Prostate gland (tissue), 2 donors: ENCODE results near the gene OGFOD3.

ENCODE experiments used
- CTCF ChIP-seq, 4 experiments: fragments of 200-600 bp in 2 of 4; fragments of 450-650 bp in 2 of 4; sonication (generic) in 2 of 4; IDR thresholded peaks; 1 replicate in 3 of 4; 2 replicates in 1 of 4; pipeline ENCODE4 v1.5.1; 2016 to 2019; ENCODE audit warnings: antibody characterized with exemption in 4 of 4, mild to moderate bottlenecking in 2 of 4, moderate library complexity in 2 of 4
- POLR2A ChIP-seq: fragments of 450-650 bp; IDR thresholded peaks from one replicate; pipeline ENCODE4 v1.6.1; 2016; ENCODE audit warnings: antibody characterized with exemption, mild to moderate bottlenecking
- POLR2AphosphoS5 ChIP-seq: sonication (generic); formaldehyde crosslinking; IDR thresholded peaks from one replicate; pipeline ENCODE4 v1.6.1; 2017; ENCODE audit warnings: antibody characterized with exemption

DNA sequence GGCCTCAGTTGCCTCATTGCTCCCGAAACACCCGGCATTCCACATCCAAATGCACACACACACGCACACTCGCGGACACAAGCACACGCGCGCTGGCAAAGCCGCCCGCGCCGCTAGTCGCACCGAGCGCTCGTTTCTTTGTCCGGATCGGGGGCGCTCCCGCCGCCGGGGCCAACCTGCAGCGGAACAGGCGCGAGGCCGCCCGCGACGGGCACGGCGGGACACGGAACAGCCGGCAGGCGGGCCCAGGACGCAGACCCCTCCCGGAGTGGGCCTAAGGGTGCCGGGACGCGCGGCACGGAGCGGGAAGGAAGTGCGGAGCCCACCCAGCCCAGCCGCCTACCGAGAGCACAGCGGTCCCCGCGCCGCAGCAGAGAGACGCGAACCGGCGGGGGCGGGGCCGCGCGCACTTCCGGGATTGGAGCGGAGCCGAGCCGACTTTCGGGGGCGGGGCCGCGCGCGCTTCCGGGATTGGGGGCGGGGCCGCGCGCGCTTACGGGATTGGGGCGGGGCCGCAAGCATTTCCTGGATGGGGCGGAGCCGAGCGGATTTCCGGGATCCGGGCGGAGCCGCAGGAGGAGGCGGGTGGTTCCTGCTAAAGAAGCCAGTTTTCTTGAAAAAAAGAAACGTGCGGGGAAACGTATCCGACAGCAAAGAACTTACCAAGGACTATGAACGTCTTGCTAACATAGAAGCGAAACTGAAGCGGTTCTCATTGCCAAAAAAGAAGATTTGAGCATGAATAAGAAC, 32.1 kb upstream of the OGFOD3 start, which contains the start of gene CYBC1:
- TF ChIP-seq POLR2AphosphoS5 = peak; percentile 91
- TF ChIP-seq POLR2A = no peak
- TF ChIP-seq CTCF (IDR thresholded peaks at IDR 0.05) = peak in 1 of 4 experiments; percentile 32
